BLaER1 treated with 17β-estradiol and CSF1 and Interleukin-3, amounts not matched to agents 10 nM and 100 nM (cell line): Measurements from ENCODE around the gene FAM181A.

ENCODE experiments used
- H3K27ac ChIP-seq, 11 experiments: shearing (Covaris generic); formaldehyde crosslinking; 2 replicates each; pipeline ENCODE4 v1.8.1; 2022
- H3K27me3 ChIP-seq, 11 experiments: shearing (Covaris generic); formaldehyde crosslinking; 2 replicates each; pipeline ENCODE4 v1.8.1; 2022
- H3K36me3 ChIP-seq, 11 experiments: shearing (Covaris generic); formaldehyde crosslinking; 2 replicates each; pipeline ENCODE4 v1.8.1; 2022
- H3K4me1 ChIP-seq, 10 experiments: shearing (Covaris generic); formaldehyde crosslinking; 2 replicates each; pipeline ENCODE4 v1.8.1; 2022
- H3K4me2 ChIP-seq, 11 experiments: shearing (Covaris generic); formaldehyde crosslinking; 2 replicates each; pipeline ENCODE4 v1.8.1; 2022
- H3K4me3 ChIP-seq, 10 experiments: shearing (Covaris generic); formaldehyde crosslinking; 2 replicates each; pipeline ENCODE4 v1.8.1; 2022
- H3K9ac ChIP-seq, 11 experiments: shearing (Covaris generic); formaldehyde crosslinking; 2 replicates each; pipeline ENCODE4 v1.8.1; 2022
- H3K9me3 ChIP-seq, 11 experiments: shearing (Covaris generic); formaldehyde crosslinking; replicated peaks in 1 of 11; 2 replicates each; pipeline ENCODE4 v1.8.1; 2022
- H4K20me1 ChIP-seq, 11 experiments: shearing (Covaris generic); formaldehyde crosslinking; 2 replicates each; pipeline ENCODE4 v1.8.1; 2022
- Cebpa-rat ChIP-seq, 11 experiments: shearing (Covaris generic); IDR thresholded peaks; 2 replicates each; pipeline ENCODE4 v1.8.1; 2022

FAM181A gene

GRCh38 chr14:93965946-93966474 lies 38.9 kb downstream of the FAM181A start:
- Histone ChIP-seq H3K4me2 (peak overlapping the region in 10 of 11 experiments; percentile 1 to 92 (median 84); a peak in 12 of 22 replicates), H3K9me3 (0 out of 22 replicates have a peak, but pooled peaks cover 0 to 9% (median 0%) of the 10 kb centered on the region in 11 experiments), H3K4me1 (peaks cover 81 to 100% (median 89%) of the 10 kb centered on the region in 10 experiments), H4K20me1 (0 out of 22 replicates have a peak, but pooled peaks cover 0 to 5% (median 0%) of the 10 kb centered on the region in 11 experiments), H3K4me3 (no peak overlapping the region), H3K9ac (no peak overlapping the region), H3K36me3 (no peaks in the 10 kb centered on the region), H3K27me3 (0 out of 22 replicates have a peak, but pooled peaks cover 0 to under 1% (median 0%) of the 10 kb centered on the region in 11 experiments), H3K27ac (no peak overlapping the region; a peak in 1 of 22 replicates)
- TF ChIP-seq Cebpa-rat (IDR thresholded peaks at IDR 0.05), result no peak

DNA sequence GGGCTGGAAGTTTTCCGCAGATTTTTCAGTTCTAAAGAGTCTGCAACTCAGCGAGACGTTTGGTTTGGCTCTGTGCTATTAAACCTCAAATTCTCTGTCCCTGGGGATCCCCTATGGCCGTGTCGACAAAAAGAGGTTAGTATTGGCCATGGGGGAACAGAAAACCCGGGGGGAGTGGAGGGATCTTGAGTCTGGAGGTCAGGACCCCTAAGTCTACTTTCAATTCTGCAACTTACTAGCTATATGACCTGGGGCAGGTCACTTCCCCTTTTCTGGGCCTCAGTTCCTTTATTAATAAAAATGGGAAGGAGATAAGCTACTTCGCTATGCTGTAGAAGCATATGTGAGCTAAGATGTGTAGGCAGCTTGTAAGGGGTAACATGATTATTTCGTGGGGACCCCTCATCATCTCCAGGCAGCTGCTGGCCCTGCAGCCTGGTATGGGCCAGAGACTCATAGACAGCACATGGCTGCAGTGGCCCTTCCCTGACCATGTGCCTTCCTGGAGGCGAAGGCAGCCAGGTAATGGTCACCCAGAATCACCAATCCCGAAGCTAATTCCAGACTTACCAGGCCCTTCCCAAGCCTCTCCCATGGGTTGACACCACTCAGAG lies 40.6 kb downstream of the FAM181A start:
- Histone ChIP-seq H3K4me2 (peak overlapping the region; percentile 72 to 92 (median 88)), H3K27ac (peak overlapping the region in 5 of 11 experiments; percentile 20 to 66 (median 27); a peak in 5 of 22 replicates), H3K4me3 (peak overlapping the region in 1 of 10 experiments; percentile 2; a peak in 1 of 20 replicates), H3K9me3 (0 out of 22 replicates have a peak, but pooled peaks cover 0 to 9% (median 0%) of the 10 kb centered on the region in 11 experiments), H3K36me3 (no peaks in the 10 kb centered on the region), H3K27me3 (0 out of 22 replicates have a peak, but pooled peaks cover 0 to 5% (median 0%) of the 10 kb centered on the region in 11 experiments), H3K9ac (0 out of 22 replicates have a peak overlapping the region, but pooled peaks of 1 of the 11 experiments have one; percentile 13), H4K20me1 (0 out of 22 replicates have a peak, but pooled peaks cover 0 to 5% (median 0%) of the 10 kb centered on the region in 11 experiments), H3K4me1 (peaks cover 68 to 97% (median 80%) of the 10 kb centered on the region in 10 experiments)
- TF ChIP-seq Cebpa-rat (IDR thresholded peaks at IDR 0.05), result no peak

DNA sequence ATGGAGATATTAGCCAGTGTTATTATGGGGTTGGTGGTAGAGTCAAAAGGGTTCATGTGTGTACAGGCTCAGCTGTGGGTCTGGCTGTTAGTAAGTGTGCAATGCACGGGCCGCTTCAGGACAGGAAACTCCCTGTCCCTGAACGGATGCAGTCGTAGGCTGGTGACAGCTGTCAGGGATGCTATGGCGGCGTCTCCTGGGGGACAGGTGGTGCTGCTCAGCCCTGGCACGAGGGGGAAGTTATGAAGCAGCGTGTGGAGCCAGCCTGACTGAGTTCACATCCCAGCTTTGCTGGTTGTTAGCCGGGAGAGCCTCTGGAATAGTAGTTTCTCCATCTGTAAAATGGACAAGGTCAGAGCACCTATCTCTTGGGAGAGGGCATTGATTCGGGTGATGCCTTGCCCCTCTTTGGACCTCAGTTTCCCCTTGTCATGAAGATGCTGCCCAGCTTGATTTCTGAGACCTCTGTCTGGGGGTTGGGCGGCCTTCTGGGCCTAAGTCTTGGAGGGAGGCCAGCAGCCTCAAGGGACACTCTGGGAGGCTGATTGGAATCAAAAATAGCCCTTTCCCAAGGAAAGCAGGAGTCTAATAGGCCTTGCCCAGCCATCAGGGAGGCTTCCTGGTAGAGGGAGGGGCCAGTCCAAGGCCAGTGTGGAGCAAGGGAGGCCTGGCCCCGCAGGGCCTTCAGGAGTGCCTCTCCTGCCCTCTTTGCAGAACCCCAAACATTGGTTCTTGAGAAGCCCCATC lies 42.1 kb downstream of the FAM181A start:
- Histone ChIP-seq H3K4me1 (peaks cover 53 to 90% (median 69%) of the 10 kb centered on the region in 10 experiments), H4K20me1 (0 out of 22 replicates have a peak, but pooled peaks cover 0 to 5% (median 0%) of the 10 kb centered on the region in 11 experiments), H3K4me3 (no peak overlapping the region), H3K27ac (peak overlapping the region in 6 of 11 experiments; percentile 34 to 66 (median 48); a peak in 12 of 22 replicates), H3K36me3 (no peaks in the 10 kb centered on the region), H3K9ac (peak overlapping the region in 3 of 11 experiments; percentile 2 to 51 (median 39); a peak in 2 of 22 replicates), H3K27me3 (peaks cover 0 to 9% (median 6%) of the 10 kb centered on the region in 11 experiments; a peak in 11 of 22 replicates), H3K9me3 (0 out of 22 replicates have a peak, but pooled peaks cover 0 to 9% (median 0%) of the 10 kb centered on the region in 11 experiments), H3K4me2 (peak overlapping the region; percentile 52 to 92 (median 86))
- TF ChIP-seq Cebpa-rat (IDR thresholded peaks at IDR 0.05), result no peak

- Histone ChIP-seq H3K27ac (peak overlapping the region in 8 of 11 experiments; percentile 7 to 66 (median 28); a peak in 7 of 22 replicates), H3K4me1 (peaks cover 63 to 92% (median 78%) of the 10 kb centered on the region in 10 experiments), H3K9me3 (0 out of 22 replicates have a peak, but pooled peaks cover 0 to 9% (median 0%) of the 10 kb centered on the region in 11 experiments), H3K36me3 (no peaks in the 10 kb centered on the region), H3K4me2 (peak overlapping the region; percentile 80 to 96 (median 89)), H4K20me1 (0 out of 22 replicates have a peak, but pooled peaks cover 0 to 5% (median 0%) of the 10 kb centered on the region in 11 experiments), H3K27me3 (peaks cover 0 to 21% (median 9%) of the 10 kb centered on the region in 11 experiments; a peak in 12 of 22 replicates), H3K9ac (peak overlapping the region; percentile 11 to 58 (median 48); a peak in 16 of 22 replicates), H3K4me3 (peak overlapping the region; percentile 23 to 57 (median 40); a peak in 14 of 20 replicates)
- TF ChIP-seq Cebpa-rat (IDR thresholded peaks at IDR 0.05), result no peak
Measured at GRCh38 chr14:93970585-93970964, 43.4 kb downstream of the FAM181A start.

DNA sequence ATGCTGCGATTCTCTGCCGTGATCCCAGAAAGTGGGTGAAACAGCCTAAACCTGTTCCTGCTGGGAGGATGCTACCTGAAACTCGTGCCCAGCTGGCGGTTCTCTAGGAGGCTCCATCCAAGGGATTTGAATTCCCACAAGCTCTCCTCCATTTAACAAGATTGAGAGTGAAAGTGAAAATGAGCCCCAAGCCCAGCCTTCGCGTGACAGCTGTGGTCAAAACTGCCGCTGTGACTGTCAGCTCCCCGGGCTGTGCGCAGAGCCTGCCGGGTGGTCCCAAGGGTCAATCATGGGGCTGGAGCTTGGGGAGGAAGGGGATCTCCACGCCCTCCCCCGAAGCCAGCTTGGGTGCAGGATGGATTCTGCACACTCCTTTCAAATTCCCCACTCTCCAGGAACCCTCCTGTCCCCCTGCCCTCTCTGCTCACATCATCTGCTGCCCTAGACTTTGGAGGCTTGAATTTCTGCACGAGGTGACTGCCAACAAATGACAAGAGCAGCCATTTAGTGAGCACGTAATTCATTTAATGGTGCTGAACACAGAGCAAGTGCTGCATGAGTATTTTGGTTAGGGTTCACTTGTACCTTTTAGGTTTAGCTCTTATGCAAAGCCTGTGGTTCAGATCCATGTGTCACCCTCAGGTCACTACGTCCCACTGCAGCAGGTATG lies 44.0 kb downstream of the FAM181A start:
- H3K9ac ChIP-seq, result peak overlapping the region; percentile 11 to 58 (median 48); a peak in 16 of 22 replicates
- TF ChIP-seq Cebpa-rat (IDR thresholded peaks at IDR 0.05), result no peak
- H3K4me2 ChIP-seq, result peak overlapping the region; percentile 80 to 96 (median 89)
- H3K4me3 ChIP-seq, result peak overlapping the region; percentile 23 to 57 (median 40); a peak in 14 of 20 replicates
- 0 out of 22 replicates have a peak, but pooled peaks cover 0 to 4% (median 0%) of the 10 kb centered on the region in 11 experiments for H3K9me3 ChIP-seq
- 0 out of 22 replicates have a peak, but pooled peaks cover 0 to 5% (median 0%) of the 10 kb centered on the region in 11 experiments for H4K20me1 ChIP-seq
- peak overlapping the region in 8 of 11 experiments; percentile 7 to 66 (median 28); a peak in 7 of 22 replicates for H3K27ac ChIP-seq
- peaks cover 63 to 92% (median 78%) of the 10 kb centered on the region in 10 experiments for H3K4me1 ChIP-seq
- H3K36me3 ChIP-seq, result no peaks in the 10 kb centered on the region
- peaks cover 0 to 24% (median 9%) of the 10 kb centered on the region in 11 experiments; a peak in 12 of 22 replicates for H3K27me3 ChIP-seq

GRCh38 chr14:93971635-93972027 lies 44.5 kb downstream of the FAM181A start:
- H3K9me3 ChIP-seq, result no peaks in the 10 kb centered on the region
- H4K20me1 ChIP-seq, result 0 out of 22 replicates have a peak, but pooled peaks cover 0 to 5% (median 0%) of the 10 kb centered on the region in 11 experiments
- no peak overlapping the region for H3K4me3 ChIP-seq
- peaks cover 63 to 92% (median 80%) of the 10 kb centered on the region in 10 experiments for H3K4me1 ChIP-seq
- peaks cover 0 to 24% (median 9%) of the 10 kb centered on the region in 11 experiments; a peak in 12 of 22 replicates for H3K27me3 ChIP-seq
- H3K36me3 ChIP-seq, result no peaks in the 10 kb centered on the region
- TF ChIP-seq Cebpa-rat (IDR thresholded peaks at IDR 0.05), result no peak
- no peak overlapping the region for H3K27ac ChIP-seq
- 0 out of 22 replicates have a peak overlapping the region, but pooled peaks of 1 of the 11 experiments have one; percentile 39 for H3K9ac ChIP-seq
- peak overlapping the region; percentile 80 to 96 (median 89); a peak in 18 of 22 replicates for H3K4me2 ChIP-seq

GRCh38 chr14:93972618-93973205 lies 45.6 kb downstream of the FAM181A start:
- peaks cover 0 to 28% (median 9%) of the 10 kb centered on the region in 11 experiments; a peak in 15 of 22 replicates for H3K27me3 ChIP-seq
- H3K9me3 ChIP-seq, result peaks cover 0 to 5% (median 3%) of the 10 kb centered on the region in 11 experiments; a peak in 17 of 22 replicates
- TF ChIP-seq Cebpa-rat (IDR thresholded peaks at IDR 0.05), result no peak
- H3K4me2 ChIP-seq, result peak overlapping the region in 2 of 11 experiments; percentile 12 to 15; a peak in 3 of 22 replicates
- peaks cover 63 to 92% (median 80%) of the 10 kb centered on the region in 10 experiments for H3K4me1 ChIP-seq
- H4K20me1 ChIP-seq, result no peaks in the 10 kb centered on the region
- H3K36me3 ChIP-seq, result no peaks in the 10 kb centered on the region
- H3K27ac ChIP-seq, result no peak overlapping the region
- H3K9ac ChIP-seq, result no peak overlapping the region; a peak in 1 of 22 replicates
- no peak overlapping the region for H3K4me3 ChIP-seq
